Measurements from ENCODE around the gene SKAP1. TPM values are rescaled to one million over a fixed set of nuclear protein-coding genes. Genes with fewer than 3 reads are reported as not detected.
"Not testable (repeated sequence)": the region's sequence is repeated elsewhere in the genome, so short reads cannot be mapped to it uniquely, and the experiment has no call there.

The SKAP1 gene
- polyA plus RNA-seq, 3 donors: 0.77 to 1.4 TPM; not detected in 1

GRCh38 chr17:48276776-48277175 is 153.2 kb downstream of the SKAP1 start:
- 90 to 93% (median 92%) methylated on average over 1 of the region's 1 CpG for WGBS, 3 donors

DNA sequence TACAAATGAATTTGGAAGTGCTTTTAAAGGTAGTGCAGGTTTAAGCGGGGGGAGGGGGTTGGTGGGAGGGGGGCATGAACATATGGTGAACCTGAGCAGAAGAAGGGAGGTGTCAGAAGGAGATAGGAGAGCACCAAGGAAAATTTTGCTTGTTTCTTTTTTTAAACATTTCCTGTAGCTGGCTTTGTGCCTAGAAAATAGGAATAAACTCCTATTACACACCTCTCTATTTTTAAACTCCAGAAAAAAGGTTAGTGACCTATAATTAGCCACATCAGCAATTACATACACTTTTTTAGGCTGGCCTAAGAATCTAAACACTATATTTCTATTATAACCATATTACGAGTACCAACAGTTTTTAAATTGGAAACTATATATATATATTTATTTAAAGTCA is 159.1 kb downstream of the SKAP1 start:
- H3K27ac ChIP-seq (ENCODE audit: low read depth, low read length): no peak overlapping the region
- WGBS, 3 donors: 68 to 73% (median 73%) methylated on average over 2 of the region's 2 CpGs

More at GRCh38 chr17:48276776-48277175, 153.2 kb downstream of the SKAP1 start:
- H3K27ac ChIP-seq (ENCODE audit: low read depth, low read length): no peak overlapping the region

GRCh38 chr17:48269209-48269608 is 160.8 kb downstream of the SKAP1 start:
- no peak overlapping the region for H3K27ac ChIP-seq (ENCODE audit: low read depth, low read length)
- 79 to 88% (median 88%) methylated on average over 1 of the region's 1 CpG for WGBS, 3 donors

DNA sequence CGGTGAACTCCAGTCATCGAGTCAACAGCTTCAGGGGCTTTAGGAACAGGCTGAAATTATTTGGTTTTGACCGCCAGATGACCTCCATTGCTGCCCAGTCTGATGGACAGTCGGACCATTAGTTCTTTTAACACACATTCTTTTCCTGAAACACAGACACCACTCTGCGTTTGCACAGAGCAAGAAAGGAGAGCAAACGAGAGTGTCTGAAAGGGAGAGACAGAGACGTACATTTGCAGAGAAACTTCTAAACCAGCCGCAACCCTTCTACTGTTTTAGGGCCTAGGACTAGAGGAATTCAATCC is 166.3 kb downstream of the SKAP1 start:
- H3K27ac ChIP-seq (ENCODE audit: low read depth, low read length): no peak overlapping the region
- 88 to 92% (median 90%) methylated on average over 8 of the region's 8 CpGs for WGBS, 3 donors

DNA sequence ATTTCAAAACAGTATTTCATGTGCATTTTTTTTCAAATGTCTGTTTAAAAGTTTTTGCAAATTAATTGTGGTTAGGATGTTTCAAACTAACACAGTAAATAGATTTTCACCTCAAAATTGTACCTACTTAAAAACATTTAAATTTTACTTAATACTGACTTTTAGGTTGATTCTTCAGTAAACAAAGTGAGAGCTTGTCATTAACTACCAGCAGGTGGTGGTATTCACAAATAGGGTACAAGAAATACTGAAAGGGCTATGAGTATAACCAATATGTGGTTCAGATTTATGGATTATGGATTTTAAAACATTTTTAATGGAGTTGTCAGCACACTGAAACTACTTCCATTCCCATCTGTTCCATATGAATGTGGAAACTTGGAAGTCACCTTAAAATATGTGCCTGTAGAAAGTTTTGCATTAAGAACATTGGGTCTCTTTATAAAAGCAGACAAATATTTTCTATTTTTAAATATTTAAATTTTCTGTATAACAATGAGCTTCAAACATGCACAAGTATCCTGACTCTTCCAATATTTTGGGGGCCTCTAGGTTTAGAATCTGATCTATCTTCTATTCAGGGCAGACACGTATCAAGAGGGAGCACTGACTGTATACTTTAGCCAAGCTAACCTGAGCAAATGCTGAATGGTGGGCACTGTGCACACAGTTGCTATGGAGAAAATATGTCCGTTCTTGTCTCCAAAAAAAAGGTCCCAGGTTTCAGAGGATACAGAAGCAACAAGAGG is 166.9 kb downstream of the SKAP1 start:
- 42 to 77% (median 65%) methylated on average over 2 of the region's 2 CpGs for WGBS, 3 donors
- no peak overlapping the region for H3K27ac ChIP-seq (ENCODE audit: low read depth, low read length)

GRCh38 chr17:48261297-48261880 is 168.6 kb downstream of the SKAP1 start:
- no peak overlapping the region for H3K27ac ChIP-seq (ENCODE audit: low read depth, low read length)
- WGBS, 3 donors: 53 to 72% (median 63%) methylated on average over 5 of the region's 5 CpGs

DNA sequence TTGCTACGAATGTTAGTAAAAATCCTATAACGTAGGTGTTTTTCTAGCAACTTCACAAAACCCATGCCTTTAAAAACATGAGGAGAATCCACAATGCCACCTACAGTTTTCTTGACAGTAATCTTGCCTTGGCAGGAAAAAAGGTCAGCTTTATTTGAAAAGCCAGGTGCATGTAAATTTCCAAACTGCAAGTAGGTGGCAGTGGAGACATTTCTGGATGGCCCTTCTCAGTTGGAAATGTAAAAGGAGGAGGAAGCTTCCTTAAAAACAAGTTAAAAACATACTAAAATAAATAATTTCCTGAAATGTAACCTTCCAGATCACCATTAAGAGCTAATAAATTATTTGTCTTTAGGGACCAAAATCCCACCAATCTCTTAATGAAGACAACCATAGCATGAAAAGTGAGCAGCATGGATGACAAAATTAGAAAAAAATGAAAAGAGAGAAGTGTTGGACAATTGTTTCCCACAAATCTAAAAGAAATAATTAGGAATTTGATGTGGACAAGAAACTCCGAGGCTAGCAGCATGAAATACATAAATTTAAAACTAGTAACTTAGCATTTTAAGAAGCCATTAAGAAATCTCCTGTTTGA is 170.2 kb downstream of the SKAP1 start:
- no peak overlapping the region for H3K27ac ChIP-seq (ENCODE audit: low read depth, low read length)
- 20 to 70% (median 70%) methylated on average over 3 of the region's 3 CpGs for WGBS, 3 donors

DNA sequence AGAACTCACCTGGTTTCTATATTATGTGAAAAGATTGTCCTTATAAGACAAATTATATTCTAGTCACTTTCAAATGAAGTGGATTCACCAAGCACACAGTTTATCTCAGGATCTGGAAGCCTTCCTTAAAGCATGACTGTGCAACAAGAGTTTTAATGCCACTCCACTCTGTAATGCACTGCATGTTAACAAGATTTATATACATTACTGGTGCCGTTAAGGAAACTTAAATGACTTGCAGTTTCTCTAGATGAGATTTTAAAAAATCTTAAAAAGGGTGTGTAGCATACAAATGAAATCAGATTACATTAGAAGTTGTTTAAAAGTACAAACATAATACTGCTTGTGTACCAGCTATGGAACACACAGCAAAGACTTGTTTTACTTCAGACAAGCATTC is 171.7 kb downstream of the SKAP1 start:
- 52 to 76% (median 65%) methylated on average over 1 of the region's 1 CpG for WGBS, 3 donors
- H3K27ac ChIP-seq (ENCODE audit: low read depth, low read length): no peak overlapping the region

GRCh38 chr17:48255759-48256158 is 174.3 kb downstream of the SKAP1 start:
- H3K27ac ChIP-seq (ENCODE audit: low read depth, low read length): no peak overlapping the region
- WGBS, 3 donors: 71 to 79% (median 77%) methylated on average over 4 of the region's 4 CpGs

- H3K27ac ChIP-seq (ENCODE audit: low read depth, low read length): no peak overlapping the region
- WGBS, 3 donors: 39 to 56% (median 46%) methylated on average over 1 of the region's 1 CpG
Measured at GRCh38 chr17:48254896-48255295, 175.1 kb downstream of the SKAP1 start.

- WGBS, 3 donors: 74 to 82% (median 74%) methylated on average over 2 of the region's 2 CpGs
- no peak overlapping the region for H3K27ac ChIP-seq (ENCODE audit: low read depth, low read length)
Measured at GRCh38 chr17:48253975-48254374, 176.0 kb downstream of the SKAP1 start.

GRCh38 chr17:48251950-48252349 is 178.1 kb downstream of the SKAP1 start:
- 82 to 90% (median 88%) methylated on average over 3 of the region's 3 CpGs for WGBS, 3 donors
- H3K27ac ChIP-seq (ENCODE audit: low read depth, low read length): no peak overlapping the region

DNA sequence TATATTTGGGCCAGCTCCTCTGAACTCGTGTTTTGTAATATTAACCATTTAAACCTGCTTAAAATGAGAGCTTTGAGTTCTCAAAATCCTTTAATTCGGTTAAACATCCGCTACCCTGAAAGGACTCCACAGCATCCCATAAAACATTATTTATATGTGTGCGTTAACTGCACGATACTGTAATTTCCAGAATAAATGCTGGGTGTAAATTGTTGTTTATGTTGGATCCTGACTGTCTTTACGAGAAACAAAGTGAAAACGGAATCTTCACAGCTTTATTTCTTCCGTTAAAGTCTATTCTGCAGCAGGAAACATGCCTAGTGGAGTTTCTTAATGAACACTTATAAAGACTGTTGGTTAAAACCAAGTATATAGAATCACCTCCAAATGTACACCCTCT is 179.1 kb downstream of the SKAP1 start:
- 73 to 81% (median 77%) methylated on average over 8 of the region's 8 CpGs for WGBS, 3 donors
- H3K27ac ChIP-seq (ENCODE audit: low read depth, low read length): no peak overlapping the region

DNA sequence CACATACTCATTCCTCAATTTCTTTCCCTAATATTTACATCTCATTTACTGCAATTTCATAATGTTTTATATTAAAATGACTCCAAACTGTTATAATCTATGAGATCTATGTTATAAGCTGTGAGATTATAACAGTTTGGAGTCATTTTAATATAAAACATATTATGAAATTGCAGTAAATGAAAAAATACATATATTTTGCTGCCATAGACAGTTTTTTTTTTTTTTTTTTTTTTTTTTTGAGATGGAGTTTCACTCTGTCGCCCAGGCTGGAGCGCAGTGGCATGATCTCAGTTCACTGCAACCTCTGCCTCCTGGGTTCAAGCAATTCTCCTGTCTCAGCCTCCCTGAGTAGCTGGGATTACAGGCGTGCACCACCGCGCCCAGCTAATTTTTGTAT is 180.0 kb downstream of the SKAP1 start:
- WGBS, 3 donors: 84 to 96% (median 92%) methylated on average over 5 of the region's 5 CpGs
- H3K27ac ChIP-seq (ENCODE audit: low read depth, low read length): not testable (repeated sequence)

GRCh38 chr17:48247603-48248002 is 182.4 kb downstream of the SKAP1 start:
- H3K27ac ChIP-seq (ENCODE audit: low read depth, low read length): no peak overlapping the region
- 86 to 91% (median 90%) methylated on average over 3 of the region's 3 CpGs for WGBS, 3 donors

- H3K27ac ChIP-seq (ENCODE audit: low read depth, low read length): no peak overlapping the region
- 53 to 81% (median 69%) methylated on average over 1 of the region's 1 CpG for WGBS, 3 donors
Measured at GRCh38 chr17:48247038-48247437, 183.0 kb downstream of the SKAP1 start.

GRCh38 chr17:48246612-48247011 is 183.4 kb downstream of the SKAP1 start:
- WGBS, 3 donors: 69 to 89% (median 88%) methylated on average over 2 of the region's 2 CpGs
- no peak overlapping the region for H3K27ac ChIP-seq (ENCODE audit: low read depth, low read length)

DNA sequence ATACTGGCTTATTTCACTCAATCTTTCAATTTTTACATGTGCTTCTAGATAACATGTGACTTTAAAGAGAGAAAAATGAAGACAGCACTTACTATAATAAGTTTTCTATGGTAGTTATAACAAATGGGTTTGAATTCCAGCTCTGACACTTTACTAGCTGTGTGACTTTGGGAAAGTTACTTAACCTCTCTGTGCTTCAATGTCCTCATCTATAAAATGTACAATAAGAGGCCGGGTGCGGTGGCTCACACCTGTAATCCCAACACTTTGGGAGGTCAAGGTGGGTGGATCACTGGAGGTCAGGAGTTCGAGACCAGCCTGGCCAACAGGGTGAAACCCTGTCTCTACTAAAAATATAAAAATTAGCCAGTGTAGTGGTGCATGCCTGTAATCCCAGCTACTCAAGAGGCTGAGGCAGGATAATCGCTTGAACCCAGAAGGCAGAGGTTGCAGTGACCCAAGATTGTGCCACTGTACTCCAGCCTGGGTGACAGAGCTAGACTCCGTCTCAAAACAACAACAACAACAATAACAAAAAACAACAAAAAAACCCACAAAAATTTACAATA is 184.5 kb downstream of the SKAP1 start:
- H3K27ac ChIP-seq (ENCODE audit: low read depth, low read length): not testable (repeated sequence)
- WGBS, 3 donors: 92 to 94% (median 93%) methylated on average over 5 of the region's 5 CpGs

- H3K27ac ChIP-seq (ENCODE audit: low read depth, low read length): no peak overlapping the region
- 68 to 93% (median 78%) methylated on average over 1 of the region's 1 CpG for WGBS, 3 donors
Measured at GRCh38 chr17:48244814-48245213, 185.2 kb downstream of the SKAP1 start.

Measured in adipose tissue (tissue), 3 donors.